CD14-positive monocyte (primary cell): ENCODE data around the gene UTS2B. TPM values are rescaled to one million over a fixed set of nuclear protein-coding genes. Genes with fewer than 3 reads are reported as not detected.

Source experiments
- DNase-seq, 3 donors: peaks; one replicate each; pipeline ENCODE4 v3.0.0-alpha.2; 2011 to 2022
- H2AFZ ChIP-seq: 2 replicates; pipeline ENCODE4 v1.6.0; 2012; ENCODE audit warnings: mild to moderate bottlenecking, low read depth, low read length, inconsistent platforms; ENCODE audit not compliant: insufficient read depth, poor library complexity, severe bottlenecking
- H3K27ac ChIP-seq, 2 donors: 1 replicate in 1 of 2; 2 replicates in 1 of 2; pipeline ENCODE4 v1.5.1; 2012 to 2013; ENCODE audit warnings: low read length in 2 of 2, control low read depth in 1 of 2, inconsistent platforms in 1 of 2, low read depth in 1 of 2, mild to moderate bottlenecking in 1 of 2
- H3K27me3 ChIP-seq, 2 donors: one replicate each; pipeline versions ENCODE4 v1.6.0 to v1.6.1; 2011 to 2013; ENCODE audit warnings: low read length in 2 of 2; ENCODE audit not compliant: control insufficient read depth in 2 of 2, insufficient read depth in 2 of 2
- H3K36me3 ChIP-seq, 2 donors: replicated peaks in 1 of 2; 1 replicate in 1 of 2; 2 replicates in 1 of 2; pipeline versions ENCODE4 v1.5.1 to v1.6.1; 2012 to 2013; ENCODE audit warnings: low read length in 2 of 2, control low read depth in 1 of 2, inconsistent platforms in 1 of 2, mild to moderate bottlenecking in 1 of 2; ENCODE audit not compliant: insufficient read depth in 2 of 2, control insufficient read depth in 1 of 2
- H3K4me1 ChIP-seq, 2 donors: 1 replicate in 1 of 2; 2 replicates in 1 of 2; pipeline versions ENCODE4 v1.5.1 to v1.6.1; 2012 to 2013; ENCODE audit warnings: low read length in 2 of 2, control low read depth in 1 of 2, inconsistent platforms in 1 of 2, mild to moderate bottlenecking in 1 of 2, moderate library complexity in 1 of 2; ENCODE audit not compliant: insufficient read depth in 2 of 2, control insufficient read depth in 1 of 2
- H3K4me2 ChIP-seq: replicated peaks from 2 replicates; pipeline ENCODE3; 2012; ENCODE audit warnings: low read length, moderate library complexity, mild to moderate bottlenecking; ENCODE audit not compliant: poor library complexity, severe bottlenecking; ENCODE audit errors: extremely low read depth
- H3K4me3 ChIP-seq, 3 experiments: fragments of 200-600 bp in 1 of 3; sonication (generic) in 1 of 3; replicated peaks in 1 of 3; 1 replicate in 2 of 3; 2 replicates in 1 of 3; pipeline ENCODE4 v1.5.1; 2011 to 2013; ENCODE audit warnings: low read length in 3 of 3, mild to moderate bottlenecking in 3 of 3, control low read depth in 2 of 3, low read depth in 2 of 3, inconsistent platforms in 1 of 3, moderate library complexity in 1 of 3
- H3K79me2 ChIP-seq: 2 replicates; pipeline ENCODE4 v1.6.0; 2012; ENCODE audit warnings: mild to moderate bottlenecking, control low read depth, inconsistent platforms, low read length, moderate library complexity; ENCODE audit not compliant: insufficient read depth
- H3K9ac ChIP-seq: 2 replicates; pipeline ENCODE4 v1.6.0; 2017; ENCODE audit warnings: low read length, mild to moderate bottlenecking; ENCODE audit not compliant: insufficient read depth, poor library complexity, severe bottlenecking
- H3K9me3 ChIP-seq, 2 donors: replicated peaks in 1 of 2; 1 replicate in 1 of 2; 2 replicates in 1 of 2; pipeline versions ENCODE4 v1.5.1 to v1.6.1; 2012 to 2013; ENCODE audit warnings: low read length in 2 of 2, control low read depth in 1 of 2; ENCODE audit not compliant: control insufficient read depth in 1 of 2, insufficient read depth in 1 of 2
- H4K20me1 ChIP-seq: 2 replicates; pipeline ENCODE4 v1.6.0; 2012; ENCODE audit warnings: mild to moderate bottlenecking, low read length, control low read depth, moderate library complexity; ENCODE audit not compliant: insufficient read depth
- H3K27ac Mint-ChIP-seq, 7 donors: one replicate each; pipeline ENCODE4 v1.8.0; 2020; ENCODE audit warnings: mild to moderate bottlenecking in 7 of 7, mixed read lengths in 7 of 7, moderate library complexity in 6 of 7, inconsistent platforms in 2 of 7
- H3K27me3 Mint-ChIP-seq, 3 donors: one replicate each; pipeline ENCODE4 v1.8.0; 2021 to 2022; ENCODE audit warnings: low read depth in 3 of 3, mild to moderate bottlenecking in 3 of 3, mixed read lengths in 3 of 3, moderate library complexity in 3 of 3, inconsistent platforms in 1 of 3
- H3K36me3 Mint-ChIP-seq, 2 donors: one replicate each; pipeline ENCODE4 v1.8.0; 2020; ENCODE audit warnings: mixed read lengths in 2 of 2, inconsistent platforms in 1 of 2, mild to moderate bottlenecking in 1 of 2
- H3K4me1 Mint-ChIP-seq: one replicate; pipeline ENCODE4 v1.8.0; 2020; ENCODE audit warnings: mild to moderate bottlenecking, mixed read lengths
- H3K4me3 Mint-ChIP-seq, 2 donors: one replicate each; pipeline ENCODE4 v1.8.0; 2020; ENCODE audit warnings: mild to moderate bottlenecking in 2 of 2, mixed read lengths in 2 of 2, moderate library complexity in 1 of 2
- H3K9me3 Mint-ChIP-seq, 7 donors: one replicate each; pipeline ENCODE4 v1.8.0; 2020 to 2022; ENCODE audit warnings: mixed read lengths in 7 of 7, mild to moderate bottlenecking in 6 of 7, moderate library complexity in 6 of 7, inconsistent platforms in 2 of 7
- CTCF ChIP-seq: fragments of 200-600 bp; IDR thresholded peaks from one replicate; pipeline ENCODE4 v1.8.0; 2022; ENCODE audit warnings: antibody characterized with exemption, mild to moderate bottlenecking
- WGBS: methylation state at CpG from one replicate; pipeline ENCODE4 v1.1.5; 2013; ENCODE audit warnings: missing lambda C conversion rate; ENCODE audit not compliant: insufficient coverage; 5-methylcytosine and 5-hydroxymethylcytosine counted together
- intact Hi-C, 2 donors: fragments of 100-400 bp; cut with micrococcal nuclease; formaldehyde crosslinking; loops; one replicate each; pipeline versions ENCODE4 v1.15.0 to v1.15.1; 2023
- polyA plus RNA-seq, 3 donors: library from polyadenylated mRNA; depleted of rRNA in 1 of 3; unstranded in 2 of 3; stranded (reverse) in 1 of 3; fragments of 300-500 nt in 2 of 3; fragments of >200 nt in 1 of 3; fragmentation: Illumina TruSeq in 2 of 3; gene quantifications; 1 replicate in 2 of 3; 2 replicates in 1 of 3; pipeline ENCODE4 v1.2.3, GENCODE V29; 2012 to 2021

The UTS2B gene
- polyA plus RNA-seq, 3 donors: not detected

- H3K4me3 Mint-ChIP-seq: no peak overlapping the region
- intact Hi-C loops: no loop called here
Observed at GRCh38 chr3:191362037-191362436, 31.7 kb upstream of the UTS2B start.

GRCh38 chr3:191361456-191361855, 31.1 kb upstream of the UTS2B start:
- peaks cover 35 to 72% of the 10 kb centered on the region in 2 donors for H3K36me3 ChIP-seq
- no peaks in the 10 kb centered on the region for H3K4me1 ChIP-seq
- no peak overlapping the region for H3K9ac ChIP-seq
- Mint-ChIP-seq H3K4me3 (no peak overlapping the region), H3K27me3 (no peaks in the 10 kb centered on the region), H3K9me3 (peaks cover 0 to 3% (median 0%) of the 10 kb centered on the region in 7 donors), H3K27ac (no peak overlapping the region), H3K4me1 (no peaks in the 10 kb centered on the region), H3K36me3 (peaks cover 44 to 74% of the 10 kb centered on the region in 2 donors)
- no CpG with 5 or more reads among the region's 1 CpG for WGBS
- H3K9me3 ChIP-seq: no peaks in the 10 kb centered on the region
- intact Hi-C loops: no loop called here
- no peak overlapping the region for H2AFZ ChIP-seq
- DNase-seq: no peak
- H3K4me2 ChIP-seq: no peak overlapping the region
- H4K20me1 ChIP-seq: no peaks in the 10 kb centered on the region
- TF ChIP-seq CTCF: no peak
- H3K79me2 ChIP-seq: no peaks in the 10 kb centered on the region
- H3K4me3 ChIP-seq: no peak overlapping the region
- H3K27ac ChIP-seq: no peak overlapping the region
- H3K27me3 ChIP-seq: no peaks in the 10 kb centered on the region

More at GRCh38 chr3:191362037-191362436, 31.7 kb upstream of the UTS2B start:
- Mint-ChIP-seq H3K4me1 (no peaks in the 10 kb centered on the region), H3K9me3 (peaks cover 0 to 3% (median 0%) of the 10 kb centered on the region in 7 donors), H3K36me3 (peaks cover 48 to 78% of the 10 kb centered on the region in 2 donors), H3K27ac (no peak overlapping the region), H3K27me3 (no peaks in the 10 kb centered on the region)
- H3K27me3 ChIP-seq: no peaks in the 10 kb centered on the region
- no peak for DNase-seq
- no peak overlapping the region for H3K4me2 ChIP-seq
- no peak overlapping the region for H3K9ac ChIP-seq
- H3K4me1 ChIP-seq: no peaks in the 10 kb centered on the region
- no peaks in the 10 kb centered on the region for H3K9me3 ChIP-seq
- H3K79me2 ChIP-seq: no peaks in the 10 kb centered on the region
- H2AFZ ChIP-seq: no peak overlapping the region
- no peak overlapping the region for H3K4me3 ChIP-seq
- WGBS: 93% methylated on average over 3 of the region's 4 CpGs
- no peaks in the 10 kb centered on the region for H4K20me1 ChIP-seq
- no peak for TF ChIP-seq CTCF
- peaks cover 40 to 76% of the 10 kb centered on the region in 2 donors for H3K36me3 ChIP-seq
- no peak overlapping the region for H3K27ac ChIP-seq
